K562 (cell line): Measurements from ENCODE around the gene SGMS1. TPM values are rescaled to one million over a fixed set of nuclear protein-coding genes. Genes with fewer than 3 reads are reported as not detected.

ENCODE experiments used
- ATAC-seq: fragments of 200-7000 bp; cut with Tn5 transposase; 3 replicates; pipeline ENCODE4 v1.9.1; 2020; ENCODE audit warnings: moderate library complexity
- BruUV-seq: library from RNA; stranded (reverse); fragments of 400-500 nt; replicated peaks from 2 replicates; lab custom pipeline; 2021; lab: Mats Ljungman, UMichigan
- CTCF ChIA-PET: fragments of 300-600 bp; formaldehyde crosslinking; extraction: SDS; loops from one replicate; lab custom pipeline; 2021; ENCODE audit warnings: low intra/inter-chr PET ratio; lab: Yijun Ruan, JAX
- POLR2A ChIA-PET: fragments of 300-600, 350-650 bp; sonication (Branson Sonifier 250); formaldehyde crosslinking; extraction: SDS; loops from one replicate; lab custom pipeline; 2021; ENCODE audit warnings: antibody characterized with exemption, inconsistent platforms; lab: Yijun Ruan, JAX
- DNase-seq, 4 experiments: peaks; one replicate each; pipeline versions ENCODE4 v3.0.0 to v3.0.0-alpha.2; 2011 to 2018; ENCODE audit warnings: low spot score in 3 of 4, mixed read lengths in 3 of 4; ENCODE audit errors: extremely low read depth in 1 of 4
- FAIRE-seq: peaks from 2 replicates; lab custom pipeline; 2011; peaks lifted over from hg19 to GRCh38; lab: Jason Lieb, UNC
- H2AFZ ChIP-seq: 2 replicates; pipeline ENCODE4 v1.6.0; 2011; ENCODE audit warnings: low read depth, low read length, control low read depth, inconsistent platforms
- H3K27ac ChIP-seq: fragments of 200-600 bp; 3 replicates; pipeline ENCODE4 v1.8.0; 2011; ENCODE audit warnings: low read depth, mild to moderate bottlenecking, control low read depth, inconsistent platforms, low read length, moderate library complexity, mixed read lengths; ENCODE audit errors: extremely low read depth
- H3K27me3 ChIP-seq, 2 experiments: fragments of 300-600 bp in 1 of 2; 2 replicates in 1 of 2; 3 replicates in 1 of 2; pipeline versions ENCODE4 v1.6.0 to v1.8.0; 2011; ENCODE audit warnings: inconsistent platforms in 2 of 2, low read length in 2 of 2, mild to moderate bottlenecking in 1 of 2, mixed read lengths in 1 of 2, moderate library complexity in 1 of 2; ENCODE audit not compliant: control insufficient read depth in 2 of 2, insufficient read depth in 2 of 2
- H3K36me3 ChIP-seq: fragments of 300-600 bp; 3 replicates; pipeline ENCODE4 v1.8.0; 2011; ENCODE audit warnings: mild to moderate bottlenecking, low read length, inconsistent platforms; ENCODE audit not compliant: control insufficient read depth, insufficient read depth
- H3K4me1 ChIP-seq, 2 experiments: fragments of 200-600 bp in 1 of 2; replicated peaks in 1 of 2; 2 replicates in 1 of 2; 3 replicates in 1 of 2; pipeline versions ENCODE4 v1.5.1 to v1.8.0; 2011; ENCODE audit warnings: inconsistent platforms in 2 of 2, low read length in 2 of 2, mild to moderate bottlenecking in 1 of 2, mixed read lengths in 1 of 2, moderate library complexity in 1 of 2; ENCODE audit not compliant: control insufficient read depth in 2 of 2, insufficient read depth in 2 of 2
- H3K4me2 ChIP-seq: 2 replicates; pipeline ENCODE4 v1.6.1; 2011; ENCODE audit warnings: low read length, control low read depth, inconsistent platforms, mixed read lengths; ENCODE audit not compliant: insufficient read depth
- H3K4me3 ChIP-seq: fragments of 200-600 bp; sonication (generic), shearing (Covaris generic); 2 replicates; pipeline ENCODE4 v1.5.1; 2016; ENCODE audit warnings: control low read depth, inconsistent platforms
- H3K79me2 ChIP-seq: fragments of 200-600 bp; 3 replicates; pipeline ENCODE4 v1.8.0; 2011; ENCODE audit warnings: low read length, inconsistent platforms; ENCODE audit not compliant: control insufficient read depth, insufficient read depth
- H3K9ac ChIP-seq, 2 experiments: 2 replicates each; pipeline versions ENCODE4 v1.6.0 to v1.6.1; 2011; ENCODE audit warnings: low read depth in 2 of 2, low read length in 2 of 2, control low read depth in 1 of 2, inconsistent platforms in 1 of 2, mild to moderate bottlenecking in 1 of 2, mixed read lengths in 1 of 2; ENCODE audit not compliant: insufficient read depth in 1 of 2
- H3K9me1 ChIP-seq: one replicate; pipeline ENCODE4 v1.6.0; 2011; ENCODE audit warnings: inconsistent platforms, mild to moderate bottlenecking, low read length, moderate library complexity; ENCODE audit not compliant: control insufficient read depth, insufficient read depth
- H3K9me3 ChIP-seq: replicated peaks from 2 replicates; pipeline ENCODE4 v1.5.1; 2011; ENCODE audit warnings: low read depth, low read length, inconsistent platforms; ENCODE audit not compliant: control insufficient read depth, insufficient read depth
- H4K20me1 ChIP-seq: replicated peaks from 2 replicates; pipeline ENCODE4 v1.6.1; 2011; ENCODE audit warnings: low read length, inconsistent platforms, mixed read lengths; ENCODE audit not compliant: control insufficient read depth, insufficient read depth
- CCAR2 ChIP-seq: fragments of 200-400 bp; formaldehyde crosslinking; IDR thresholded peaks from 2 replicates; pipeline ENCODE4 v1.6.1; 2017; ENCODE audit warnings: mild to moderate bottlenecking, low read depth, low read length
- FOXP4 ChIP-seq: sonication (generic); formaldehyde crosslinking; IDR thresholded peaks from 2 replicates; pipeline ENCODE4 v1.8.0; 2022; ENCODE audit warnings: mild to moderate bottlenecking, missing genetic modification reagents, borderline replicate concordance
- GATA2 ChIP-seq: sonication (generic); formaldehyde crosslinking; IDR thresholded peaks from 2 replicates; pipeline ENCODE4 v1.4.0; 2020; ENCODE audit warnings: mild to moderate bottlenecking, missing genetic modification reagents
- KHSRP ChIP-seq: fragments of 450-650 bp; IDR thresholded peaks from 2 replicates; pipeline ENCODE4 v1.6.1; 2017
- MNT ChIP-seq, 2 experiments: fragments of 450-650 bp; conservative IDR thresholded peaks; 2 replicates each; pipeline ENCODE4 v1.6.1; 2017; ENCODE audit warnings: mild to moderate bottlenecking in 2 of 2, moderate library complexity in 2 of 2
- NFIC ChIP-seq: fragments of 450-650 bp; IDR thresholded peaks from 2 replicates; pipeline ENCODE4 v1.6.1; 2017; ENCODE audit warnings: mild to moderate bottlenecking, inconsistent platforms
- NR2C2 ChIP-seq, 2 experiments: fragments of 200-800 bp in 1 of 2; sonication (Bioruptor generic) in 1 of 2; sonication (generic) in 1 of 2; formaldehyde crosslinking in 1 of 2; IDR thresholded peaks; 2 replicates each; pipeline versions ENCODE4 v1.6.1 to v1.8.0; 2016 to 2022; ENCODE audit warnings: mild to moderate bottlenecking in 1 of 2, missing compliant biosample characterization in 1 of 2, missing genetic modification characterization in 1 of 2, missing genetic modification reagents in 1 of 2
- SIRT6 ChIP-seq: IDR thresholded peaks from one replicate; pipeline ENCODE4 v1.6.1; 2012; ENCODE audit warnings: low read depth, mild to moderate bottlenecking, control low read depth, inconsistent platforms, low read length, moderate library complexity
- SMARCA5 ChIP-seq: fragments of 450-650 bp; IDR thresholded peaks from 2 replicates; pipeline ENCODE4 v1.6.1; 2016
- SMC3 ChIP-seq: conservative IDR thresholded peaks from 2 replicates; pipeline ENCODE4 v1.6.1; 2011; ENCODE audit warnings: low read depth, low read length, improper control_type of control experiment; ENCODE audit not compliant: insufficient read depth
- ZNF134 ChIP-seq: fragments of 250-450 bp; sonication (Bioruptor Pico); conservative IDR thresholded peaks from 2 replicates; pipeline ENCODE4 v1.4.0; 2020
- ZNF3 ChIP-seq: fragments of 250-450 bp; sonication (Bioruptor Pico); IDR thresholded peaks from 2 replicates; pipeline ENCODE4 v1.5.0; 2021; ENCODE audit warnings: mild to moderate bottlenecking, moderate library complexity
- WGBS: fragments of 100-300 bp; shearing (Covaris generic); methylation state at CpG from one replicate; pipeline ENCODE4 v1.1.6; 2016; ENCODE audit warnings: low coverage, mixed read lengths; ENCODE audit not compliant: insufficient coverage; ENCODE audit errors: missing lambda C conversion rate; 5-methylcytosine and 5-hydroxymethylcytosine counted together
- in situ Hi-C: fragments of 300-500 bp; cut with MboI; formaldehyde crosslinking; loops from 4 replicates; pipeline ENCODE4 v1.15.0; 2018; ENCODE audit warnings: inconsistent platforms, mixed read lengths
- intact Hi-C: fragments of 100-400 bp; cut with micrococcal nuclease; formaldehyde crosslinking; loops from 2 replicates; pipeline ENCODE4 v1.14.2; 2022
- polyA plus RNA-seq, 8 experiments: library from polyadenylated mRNA; depleted of rRNA in 4 of 8; stranded (reverse) in 5 of 8; unstranded in 3 of 8; fragments of >200 nt; fragmentation: Nextera tagmentation in 2 of 8; fragmentation: Illumina TruSeq in 1 of 8; extraction: Ambion mirVana in 2 of 8; extraction: Trizol in 1 of 8; gene quantifications; 2 replicates each; pipeline versions ENCODE4 v1.2.1 to v1.2.3, GENCODE V29; 2011 to 2014; ENCODE audit warnings: inconsistent platforms in 1 of 8, missing spikeins in 1 of 8
- total RNA-seq, 7 experiments: library from RNA; depleted of rRNA in 6 of 7; stranded (reverse); fragments of >200 nt in 6 of 7; fragmentation: Illumina TruSeq in 2 of 7; extraction: Trizol in 2 of 7; gene quantifications; 2 replicates each; pipeline versions ENCODE4 v1.2.1 to v1.2.3, GENCODE V29; 2011 to 2021; ENCODE audit warnings: low replicate concordance in 1 of 7

Gene SGMS1
- total and polyA plus RNA-seq, 9 of the 15 experiments (the other 6 are each of a cell fraction or from before 2014, with no cell fraction given) = 22.6 to 232 (median 82.2) TPM

- in situ Hi-C loops = no loop called here
- TF ChIP-seq SMARCA5 = no peak
- TF ChIP-seq NFIC = 0 out of 2 replicates have a peak, but pooled peaks have one; percentile 12
- no peak for DNase-seq
- Histone ChIP-seq H2AFZ (no peak overlapping the region), H3K9ac (no peak overlapping the region), H3K4me2 (no peak overlapping the region), H3K36me3 (peaks cover 12% of the 10 kb centered on the region), H3K79me2 (peaks cover 98% of the 10 kb centered on the region), H3K27ac (no peak overlapping the region), H3K27me3 (no peaks in the 10 kb centered on the region), H4K20me1 (peaks cover 21% of the 10 kb centered on the region), H3K4me3 (no peak overlapping the region), H3K9me1 (peaks cover 3% of the 10 kb centered on the region), H3K4me1 (peaks cover 7 to 39% of the 10 kb centered on the region in 2 experiments), H3K9me3 (no peaks in the 10 kb centered on the region)
- FAIRE-seq = no peak
- BruUV-seq = no TSS peak
- CTCF ChIA-PET = no interaction called here
- intact Hi-C loops = no loop called here
- ATAC-seq = no peak
- POLR2A ChIA-PET = interaction anchor here (1.0 kb wide), 1 partner anchor 12 kb away, joined by 4 read pairs; no protein-coding TSS in a partner anchor
- WGBS = 62% methylated on average over 4 of the region's 4 CpGs
These were observed 13.4 kb downstream of the SGMS1 start for GRCh38 chr10:50610368-50610767.

- H2AFZ ChIP-seq = no peak overlapping the region
- H4K20me1 ChIP-seq = peaks cover 19% of the 10 kb centered on the region; the same call in 1 of the 2 replicates
- no TSS peak for BruUV-seq
- H3K27ac ChIP-seq = peak overlapping the region; percentile 5; the same call in 1 of the 3 replicates
- in situ Hi-C loops = no loop called here
- no peak overlapping the region for H3K4me3 ChIP-seq
- peaks cover 18 to 52% of the 10 kb centered on the region in 2 experiments for H3K4me1 ChIP-seq
- H3K27me3 ChIP-seq = no peaks in the 10 kb centered on the region
- peaks cover 10% of the 10 kb centered on the region for H3K36me3 ChIP-seq
- CTCF ChIA-PET = interaction anchor here (0.6 kb wide), 1 partner anchor 379 kb away, joined by 3 read pairs; no protein-coding TSS in a partner anchor
- ATAC-seq (no peak), FAIRE-seq (peak; percentile 40), DNase-seq (no peak)
- H3K9ac ChIP-seq = no peak overlapping the region
- no peaks in the 10 kb centered on the region for H3K9me3 ChIP-seq
- H3K4me2 ChIP-seq = no peak overlapping the region
- H3K9me1 ChIP-seq = no peaks in the 10 kb centered on the region
- intact Hi-C loops = no loop called here
- POLR2A ChIA-PET = interaction anchor here (0.7 to 5.4 kb wide), 5 partner anchors 8 to 197 kb away, joined by 3 to 32 read pairs (median 3); no protein-coding TSS in a partner anchor
- H3K79me2 ChIP-seq = peaks cover 98% of the 10 kb centered on the region
- TF ChIP-seq SMC3 (no peak), GATA2 (CRISPR knock-in tag) (no peak), FOXP4 (CRISPR knock-in tag) (no peak), CCAR2 (no peak), ZNF3 (no peak), KHSRP (no peak), ZNF134 (CRISPR knock-in tag) (no peak), MNT (conservative IDR thresholded peaks at IDR 0.05) (no peak), NR2C2 (CRISPR knock-in tag; IDR thresholded peaks at IDR 0.05) (no peak), NR2C2 (tag; IDR thresholded peaks at IDR 0.05) (no peak), SIRT6 (no peak)
These were observed 16.3 kb downstream of the SGMS1 start for GRCh38 chr10:50607356-50607925.
